C4-2B (cell line): ENCODE data around the gene NHS.

Experiments used
- ZFX ChIP-seq: fragments of 450-650 bp; IDR thresholded peaks from 2 replicates; pipeline ENCODE4 v1.6.1; 2017
- TF ChIP-seq, protein P1 (sequence below): fragments of 450-650 bp; conservative IDR thresholded peaks from 2 replicates; pipeline ENCODE4 v1.5.1; 2017; ENCODE audit warnings: mild to moderate bottlenecking

DNA sequence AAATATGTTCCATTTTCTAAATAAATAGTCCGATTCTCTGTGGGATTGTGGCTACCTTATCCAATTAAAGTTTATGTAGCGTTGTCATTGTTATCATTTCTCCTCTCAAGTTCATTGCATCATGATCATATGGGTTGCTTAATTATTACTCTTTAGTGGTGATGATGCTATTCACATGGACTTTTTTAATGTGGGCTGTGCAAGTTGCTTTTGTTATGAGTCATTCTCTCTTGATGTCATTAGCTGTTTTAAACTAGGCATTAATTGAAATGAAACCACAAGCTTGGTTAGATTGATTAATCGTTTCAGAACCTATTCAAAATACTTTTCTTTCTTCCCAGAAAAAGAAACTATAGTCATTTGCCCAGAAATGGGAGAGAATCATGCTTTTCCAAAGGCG, 38.2 kb downstream of the NHS start:
- TF ChIP-seq, protein P1, sequence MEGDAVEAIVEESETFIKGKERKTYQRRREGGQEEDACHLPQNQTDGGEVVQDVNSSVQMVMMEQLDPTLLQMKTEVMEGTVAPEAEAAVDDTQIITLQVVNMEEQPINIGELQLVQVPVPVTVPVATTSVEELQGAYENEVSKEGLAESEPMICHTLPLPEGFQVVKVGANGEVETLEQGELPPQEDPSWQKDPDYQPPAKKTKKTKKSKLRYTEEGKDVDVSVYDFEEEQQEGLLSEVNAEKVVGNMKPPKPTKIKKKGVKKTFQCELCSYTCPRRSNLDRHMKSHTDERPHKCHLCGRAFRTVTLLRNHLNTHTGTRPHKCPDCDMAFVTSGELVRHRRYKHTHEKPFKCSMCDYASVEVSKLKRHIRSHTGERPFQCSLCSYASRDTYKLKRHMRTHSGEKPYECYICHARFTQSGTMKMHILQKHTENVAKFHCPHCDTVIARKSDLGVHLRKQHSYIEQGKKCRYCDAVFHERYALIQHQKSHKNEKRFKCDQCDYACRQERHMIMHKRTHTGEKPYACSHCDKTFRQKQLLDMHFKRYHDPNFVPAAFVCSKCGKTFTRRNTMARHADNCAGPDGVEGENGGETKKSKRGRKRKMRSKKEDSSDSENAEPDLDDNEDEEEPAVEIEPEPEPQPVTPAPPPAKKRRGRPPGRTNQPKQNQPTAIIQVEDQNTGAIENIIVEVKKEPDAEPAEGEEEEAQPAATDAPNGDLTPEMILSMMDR = no peak
- no peak for TF ChIP-seq ZFX
